Peyer's patch (tissue), 4 donors: Measurements from ENCODE around the gene IGFBP5. TPM values are rescaled to one million over a fixed set of nuclear protein-coding genes. Genes with fewer than 3 reads are reported as not detected.

Experiments
- DNase-seq, 3 donors: peaks; one replicate each; pipeline ENCODE4 v3.0.0-alpha.2; 2017 to 2019
- H3K27ac ChIP-seq, 4 donors: fragments of 200-600 bp; sonication (generic); one replicate each; pipeline ENCODE4 v1.5.1; 2016 to 2019
- H3K27me3 ChIP-seq, 2 donors: fragments of 200-600 bp; sonication (generic); one replicate each; pipeline ENCODE4 v1.5.1; 2019
- H3K36me3 ChIP-seq, 3 donors: fragments of 200-600 bp; sonication (generic); one replicate each; pipeline ENCODE4 v1.5.1; 2016 to 2019
- H3K4me1 ChIP-seq, 4 donors: fragments of 200-600 bp; sonication (generic); one replicate each; pipeline ENCODE4 v1.5.1; 2016 to 2019
- H3K4me3 ChIP-seq, 4 donors: fragments of 200-600 bp; sonication (generic); 1 replicate in 3 of 4; 2 replicates in 1 of 4; pipeline ENCODE4 v1.5.1; 2016 to 2019; ENCODE audit warnings: mild to moderate bottlenecking in 1 of 4
- H3K9me3 ChIP-seq, 4 donors: fragments of 200-600 bp; sonication (generic); one replicate each; pipeline ENCODE4 v1.5.1; 2016 to 2019; ENCODE audit warnings: mild to moderate bottlenecking in 1 of 4
- CTCF ChIP-seq, 6 experiments: fragments of 450-650 bp in 4 of 6; fragments of 200-600 bp in 2 of 6; sonication (generic) in 1 of 6; IDR thresholded peaks; one replicate each; pipeline ENCODE4 v1.5.1; 2017 to 2019; ENCODE audit warnings: antibody characterized with exemption in 6 of 6, mild to moderate bottlenecking in 3 of 6, moderate library complexity in 1 of 6
- POLR2A ChIP-seq, 2 donors: fragments of 450-650 bp; IDR thresholded peaks; one replicate each; pipeline ENCODE4 v1.5.1; 2017; ENCODE audit warnings: antibody characterized with exemption in 2 of 2, mild to moderate bottlenecking in 2 of 2, moderate library complexity in 2 of 2
- total RNA-seq, 4 donors: library from RNA; depleted of rRNA; stranded (reverse); fragments of >200 nt; gene quantifications; one replicate each; pipeline ENCODE4 v1.1.0, GENCODE V29; 2016

The IGFBP5 gene
- total RNA-seq, 4 donors from 2014 or later: 41.5 to 183 (median 75.0) TPM

GRCh38 chr2:216687646-216688045 lies 7.7 kb downstream of the IGFBP5 start:
- no peaks in the 10 kb centered on the region for H3K9me3 ChIP-seq
- H3K27me3 ChIP-seq: peaks cover 0 to 9% of the 10 kb centered on the region in 2 donors
- peak overlapping the region in 2 of 4 donors; percentile 25 to 45 for H3K27ac ChIP-seq
- no peak for DNase-seq
- H3K4me3 ChIP-seq: no peak overlapping the region
- TF ChIP-seq POLR2A (IDR thresholded peaks at IDR 0.05) (no peak), CTCF (IDR thresholded peaks at IDR 0.05) (peak in 1 of 6 experiments; percentile 10)
- H3K4me1 ChIP-seq: peaks cover 0 to 50% (median 0%) of the 10 kb centered on the region in 4 donors
- no peaks in the 10 kb centered on the region for H3K36me3 ChIP-seq

DNA sequence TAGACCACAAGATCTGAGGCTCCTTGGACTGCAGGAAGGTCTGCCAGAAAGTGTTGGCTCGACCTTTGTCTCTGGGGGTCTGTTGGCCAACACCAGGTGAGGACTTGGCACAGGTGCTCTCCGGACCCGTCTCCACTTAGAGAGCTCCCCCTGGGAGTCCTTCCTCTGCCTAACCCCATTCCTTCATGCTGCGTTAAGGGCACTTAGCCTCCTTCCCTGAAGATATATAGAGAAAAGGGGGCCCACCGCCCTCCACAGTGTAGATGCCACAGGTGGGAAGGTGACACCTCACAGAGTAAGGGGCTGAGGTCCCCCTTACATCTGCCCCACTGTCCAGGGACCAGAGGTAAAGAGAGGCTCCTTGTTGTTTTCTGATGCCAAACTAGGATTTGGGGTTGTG lies 8.2 kb downstream of the IGFBP5 start:
- TF ChIP-seq POLR2A (IDR thresholded peaks at IDR 0.05): no peak
- TF ChIP-seq CTCF (IDR thresholded peaks at IDR 0.05): no peak
- Histone ChIP-seq H3K4me1 (peaks cover 0 to 45% (median 0%) of the 10 kb centered on the region in 4 donors), H3K36me3 (no peaks in the 10 kb centered on the region), H3K9me3 (no peaks in the 10 kb centered on the region), H3K27ac (peak overlapping the region in 1 of 4 donors; percentile 25), H3K4me3 (no peak overlapping the region), H3K27me3 (peaks cover 0 to 6% of the 10 kb centered on the region in 2 donors)
- DNase-seq: no peak

DNA sequence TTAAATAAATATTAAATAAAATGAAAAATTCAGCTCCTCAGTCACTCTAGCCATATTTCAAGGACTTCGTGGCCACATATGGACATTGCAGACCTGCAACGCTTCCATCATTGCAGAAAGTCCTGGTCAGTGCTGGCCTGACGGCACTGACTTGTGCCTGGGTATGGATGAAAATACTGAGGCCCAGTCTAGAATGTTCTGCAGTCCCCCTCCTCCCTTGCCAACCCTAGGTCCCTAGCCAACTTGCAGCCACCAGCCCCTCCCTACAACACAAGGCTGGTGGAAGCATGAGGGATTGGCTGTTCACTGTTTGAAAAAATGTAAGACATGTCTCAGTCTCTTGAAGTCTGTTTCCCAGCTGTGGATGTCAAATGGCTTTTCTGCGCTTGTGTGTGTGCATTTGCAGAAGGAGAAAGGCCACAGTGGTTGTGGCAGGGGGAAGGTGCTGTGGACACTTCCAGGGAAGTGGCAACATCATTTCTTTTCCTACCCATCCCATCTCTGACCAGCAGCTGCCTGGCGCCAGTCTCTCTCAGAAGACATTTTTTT lies 9.9 kb downstream of the IGFBP5 start:
- TF ChIP-seq CTCF (IDR thresholded peaks at IDR 0.05) (no peak), POLR2A (IDR thresholded peaks at IDR 0.05) (no peak)
- Histone ChIP-seq H3K27me3 (no peaks in the 10 kb centered on the region), H3K4me3 (no peak overlapping the region), H3K9me3 (no peaks in the 10 kb centered on the region), H3K4me1 (peaks cover 0 to 48% (median 0%) of the 10 kb centered on the region in 4 donors), H3K27ac (peak overlapping the region in 1 of 4 donors; percentile 21), H3K36me3 (no peaks in the 10 kb centered on the region)
- no peak for DNase-seq

GRCh38 chr2:216683846-216684245 lies 11.5 kb downstream of the IGFBP5 start:
- H3K4me3 ChIP-seq: no peak overlapping the region
- TF ChIP-seq CTCF (IDR thresholded peaks at IDR 0.05): no peak
- TF ChIP-seq POLR2A (IDR thresholded peaks at IDR 0.05): no peak
- peak overlapping the region in 2 of 4 donors; percentile 39 to 68 for H3K27ac ChIP-seq
- H3K9me3 ChIP-seq: no peaks in the 10 kb centered on the region
- H3K4me1 ChIP-seq: peaks cover 0 to 44% (median 0%) of the 10 kb centered on the region in 4 donors
- peak in 1 of 3 donors; percentile 70 for DNase-seq
- peaks cover 0 to 2% (median 0%) of the 10 kb centered on the region in 3 donors for H3K36me3 ChIP-seq
- no peaks in the 10 kb centered on the region for H3K27me3 ChIP-seq

DNA sequence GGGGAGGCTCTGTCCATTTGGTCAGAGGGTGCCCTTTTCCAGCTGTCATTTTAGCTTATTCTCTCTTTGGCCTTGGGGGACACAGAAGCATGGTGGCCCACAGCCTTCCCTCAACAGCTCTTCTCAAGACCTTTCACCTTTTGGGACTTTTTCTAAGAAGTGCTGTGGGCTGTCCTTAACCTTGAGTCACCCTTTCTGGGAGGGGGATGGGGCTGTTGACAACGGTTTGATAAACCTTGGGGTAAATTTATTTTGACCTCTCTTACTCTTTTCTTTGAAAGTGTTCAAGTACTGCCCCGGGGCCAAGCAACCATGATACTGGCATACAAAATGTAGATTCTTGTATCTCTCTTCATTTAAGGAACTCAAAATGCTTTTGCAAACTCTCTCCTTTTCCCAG lies 13.7 kb downstream of the IGFBP5 start:
- no peak for DNase-seq
- TF ChIP-seq CTCF (IDR thresholded peaks at IDR 0.05) (no peak), POLR2A (IDR thresholded peaks at IDR 0.05) (no peak)
- H3K27ac ChIP-seq: peak overlapping the region in 2 of 4 donors; percentile 6 to 68
- H3K9me3 ChIP-seq: no peaks in the 10 kb centered on the region
- H3K4me3 ChIP-seq: no peak overlapping the region
- no peaks in the 10 kb centered on the region for H3K27me3 ChIP-seq
- H3K4me1 ChIP-seq: peaks cover 0 to 38% (median 0%) of the 10 kb centered on the region in 4 donors
- H3K36me3 ChIP-seq: peaks cover 0 to 23% (median 0%) of the 10 kb centered on the region in 3 donors
